Measurements from ENCODE around the gene LRPAP1.
"Not testable (repeated sequence)": the region's sequence is repeated elsewhere in the genome, so short reads cannot be mapped to it uniquely, and the experiment has no call there.

LRPAP1 gene

GRCh38 chr4:3518511-3518880 lies 13.7 kb downstream of the LRPAP1 start:
- no peak for DNase-seq

DNA sequence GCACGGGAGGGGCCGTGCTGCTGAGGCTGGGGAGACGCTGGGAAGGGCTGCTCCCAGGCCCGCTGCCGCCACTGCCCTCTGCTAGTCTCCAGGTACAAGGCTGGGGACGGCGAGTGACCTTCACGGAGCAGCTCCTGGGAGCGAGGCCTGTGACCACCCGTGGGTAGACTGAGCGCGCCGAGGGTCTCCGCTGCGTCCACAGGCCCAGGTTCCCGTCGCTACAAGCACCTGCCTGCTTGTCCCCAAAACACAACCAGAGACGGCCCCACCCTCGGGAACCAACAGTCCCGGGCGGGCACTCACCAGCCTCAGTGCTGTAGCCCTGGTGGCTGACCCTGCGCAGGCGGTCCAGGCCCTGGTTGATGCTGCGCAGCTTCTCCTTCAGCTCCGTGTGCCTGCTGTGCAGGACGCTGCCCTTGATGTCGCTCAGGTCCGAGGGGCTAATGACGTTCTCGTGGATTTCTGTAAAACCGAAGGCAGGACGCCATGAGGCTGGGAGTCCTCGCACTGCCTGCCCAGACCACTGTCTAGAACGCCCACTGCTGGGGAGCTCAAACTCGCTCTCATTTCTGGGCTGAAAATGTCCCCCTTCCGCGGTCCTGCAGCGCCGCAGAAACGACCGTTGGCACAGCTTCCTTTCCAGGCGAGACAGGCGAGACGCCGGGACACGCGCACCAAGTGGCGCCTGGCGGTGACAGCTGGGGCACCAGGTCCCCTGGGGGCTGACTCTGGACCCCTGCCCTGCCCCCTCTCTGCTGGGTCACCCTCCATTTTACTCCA lies 14.3 kb downstream of the LRPAP1 start:
- DNase-seq = no peak

GRCh38 chr4:3516836-3517730 lies 15.1 kb downstream of the LRPAP1 start:
- no peak for DNase-seq

- DNase-seq = no peak
Measured at GRCh38 chr4:3516061-3516835, 16.0 kb downstream of the LRPAP1 start.

DNA sequence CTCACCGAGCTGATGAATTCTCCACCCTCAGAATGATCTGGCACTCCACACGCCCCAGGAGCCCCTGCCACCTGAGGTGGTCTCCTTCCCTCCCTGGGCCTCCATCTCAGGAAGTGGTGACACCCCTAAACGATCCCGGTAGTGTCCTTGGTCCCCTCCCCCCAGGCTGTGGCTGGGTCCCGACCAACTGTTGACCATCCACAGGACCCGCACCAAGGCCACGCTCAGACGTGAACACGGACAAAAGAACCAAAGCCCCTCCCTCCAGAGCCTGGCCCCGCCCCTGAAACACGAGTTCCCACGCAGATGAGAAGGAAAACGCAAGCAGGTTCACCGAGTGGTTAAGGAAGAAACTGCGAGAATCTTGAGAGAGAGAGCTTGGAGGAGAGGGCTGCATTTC lies 16.6 kb downstream of the LRPAP1 start:
- no peak for DNase-seq

- no peak for DNase-seq
Measured at GRCh38 chr4:3514806-3515501, 17.3 kb downstream of the LRPAP1 start.

DNA sequence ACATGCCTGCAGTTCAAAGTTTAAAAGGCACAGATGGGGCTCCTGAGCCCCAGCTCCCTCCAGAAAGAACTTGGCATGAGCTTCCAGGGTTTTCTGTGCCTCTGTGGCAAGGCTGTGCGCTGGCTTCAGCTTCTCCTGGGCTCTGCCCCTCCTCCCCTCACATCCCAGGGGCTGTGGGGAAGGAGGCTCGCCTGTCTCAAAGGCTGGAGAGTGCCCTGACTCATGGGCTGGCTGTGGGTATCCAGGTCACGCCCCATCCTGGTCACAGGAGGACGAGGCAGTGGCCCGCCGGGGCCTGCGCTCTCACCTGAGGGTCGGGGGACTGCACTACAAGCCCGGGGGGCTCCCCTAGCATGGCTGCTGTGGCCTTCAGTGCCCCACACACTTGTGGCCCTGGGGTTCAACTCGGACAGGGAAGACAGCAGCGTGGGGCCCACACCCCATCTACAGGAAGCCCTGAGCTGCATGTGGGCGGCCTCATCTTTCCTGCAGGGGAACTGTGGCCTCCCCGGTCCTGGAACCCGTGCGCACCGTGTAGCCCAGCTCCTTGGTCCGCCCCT lies 17.9 kb downstream of the LRPAP1 start:
- no peak for DNase-seq

DNA sequence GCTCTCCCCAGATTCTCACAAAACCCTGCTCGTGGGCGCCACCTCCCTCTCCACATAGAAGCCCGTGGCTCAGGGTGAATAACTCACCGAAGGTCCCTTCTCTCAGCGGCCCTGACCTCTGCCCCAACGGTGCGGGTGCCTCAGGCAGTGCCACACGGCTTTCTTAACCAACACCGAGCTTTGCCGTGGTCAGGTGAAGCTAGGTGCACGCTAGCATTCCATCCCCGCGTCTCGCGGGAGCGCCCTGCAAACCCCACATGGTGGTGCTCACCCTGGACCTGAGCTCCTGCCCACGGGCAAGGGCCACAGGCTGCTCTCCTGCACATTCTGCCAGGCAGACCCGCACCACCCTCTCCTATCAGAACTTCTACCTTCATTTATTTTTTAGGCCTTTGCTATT lies 18.4 kb downstream of the LRPAP1 start:
- DNase-seq = no peak

DNA sequence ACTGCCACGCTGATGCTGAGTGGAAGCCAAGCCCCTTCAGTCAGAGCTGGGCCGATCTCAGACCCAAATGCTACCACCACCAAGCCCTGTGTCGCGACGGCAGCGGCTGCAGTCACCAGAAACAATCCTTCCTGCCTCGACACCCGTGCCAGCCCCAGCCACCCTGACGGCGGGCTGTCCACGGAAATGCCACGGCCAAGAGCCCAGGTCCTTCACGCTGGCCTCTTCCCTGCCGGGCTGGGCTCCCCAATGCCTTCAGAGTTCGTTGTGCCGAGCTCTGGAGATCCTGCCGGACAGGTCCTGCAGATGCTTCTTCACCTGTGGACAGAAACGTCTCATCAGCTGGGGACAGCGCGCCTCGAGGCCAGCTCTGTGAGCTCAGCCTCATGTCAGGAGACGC lies 19.5 kb downstream of the LRPAP1 start:
- no peak for DNase-seq

- no peak for DNase-seq
Measured at GRCh38 chr4:3512279-3512678, 19.9 kb downstream of the LRPAP1 start.

DNA sequence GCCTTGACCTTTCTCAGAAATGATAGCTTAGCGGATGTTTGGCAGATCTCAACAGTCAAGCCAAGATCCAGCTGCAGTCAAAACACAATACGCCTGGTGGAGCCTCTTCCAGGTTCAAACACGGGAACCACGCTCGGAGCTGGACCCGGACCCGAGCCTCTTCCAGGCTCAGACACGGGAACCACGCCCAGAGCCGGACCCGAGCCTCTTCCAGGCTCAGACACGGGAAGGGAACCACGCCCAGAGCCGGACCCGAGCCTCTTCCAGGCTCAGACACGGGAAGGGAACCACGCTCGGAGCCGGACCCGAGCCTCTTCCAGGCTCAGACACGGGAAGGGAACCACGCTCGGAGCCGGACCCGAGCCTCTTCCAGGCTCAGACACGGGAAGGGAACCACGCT lies 20.6 kb downstream of the LRPAP1 start:
- DNase-seq = not testable (repeated sequence)

DNA sequence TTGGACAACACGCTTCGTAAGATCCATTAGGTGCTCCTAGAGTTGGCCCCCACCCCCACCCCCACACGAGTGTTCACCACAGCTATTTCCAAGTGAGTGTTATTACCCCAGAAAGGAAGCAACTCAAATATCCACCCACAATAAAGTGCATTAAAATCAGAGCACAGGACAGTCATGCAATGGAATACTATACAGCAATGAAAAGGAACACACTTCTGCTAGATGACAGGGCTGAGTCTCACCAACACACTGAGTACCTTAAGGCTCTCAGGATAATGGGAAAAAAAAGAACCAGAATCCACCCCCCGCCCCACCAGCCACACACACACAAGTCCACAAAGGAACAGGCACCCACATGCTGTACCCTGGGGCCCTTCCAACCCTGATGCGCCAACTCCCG lies 21.0 kb downstream of the LRPAP1 start:
- DNase-seq = no peak

GRCh38 chr4:3510481-3510880 lies 21.7 kb downstream of the LRPAP1 start:
- no peak for DNase-seq

DNA sequence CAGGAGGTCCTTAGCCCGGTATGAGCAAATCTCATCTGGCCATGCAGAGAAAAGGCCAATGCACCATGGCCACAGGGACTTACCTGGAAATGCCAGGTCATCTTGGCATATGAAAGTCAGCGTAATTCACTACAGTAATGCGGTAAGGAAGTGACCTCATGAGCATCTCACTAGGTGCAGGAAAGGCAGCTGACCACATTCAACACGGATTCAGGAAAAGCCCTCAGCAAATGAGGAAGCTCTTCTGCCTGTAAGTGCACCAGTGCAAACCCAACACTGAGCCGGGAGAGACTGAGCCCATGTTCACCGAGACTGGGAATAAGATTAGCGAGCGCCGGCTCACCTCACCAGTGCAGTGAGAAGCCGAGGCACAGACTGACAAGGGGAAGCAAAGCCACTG lies 23.7 kb downstream of the LRPAP1 start:
- DNase-seq = no peak

GRCh38 chr4:3505231-3505630 lies 27.0 kb downstream of the LRPAP1 start:
- no peak for DNase-seq

GRCh38 chr4:3502941-3503936 lies 29.0 kb downstream of the LRPAP1 start:
- DNase-seq = no peak

DNA sequence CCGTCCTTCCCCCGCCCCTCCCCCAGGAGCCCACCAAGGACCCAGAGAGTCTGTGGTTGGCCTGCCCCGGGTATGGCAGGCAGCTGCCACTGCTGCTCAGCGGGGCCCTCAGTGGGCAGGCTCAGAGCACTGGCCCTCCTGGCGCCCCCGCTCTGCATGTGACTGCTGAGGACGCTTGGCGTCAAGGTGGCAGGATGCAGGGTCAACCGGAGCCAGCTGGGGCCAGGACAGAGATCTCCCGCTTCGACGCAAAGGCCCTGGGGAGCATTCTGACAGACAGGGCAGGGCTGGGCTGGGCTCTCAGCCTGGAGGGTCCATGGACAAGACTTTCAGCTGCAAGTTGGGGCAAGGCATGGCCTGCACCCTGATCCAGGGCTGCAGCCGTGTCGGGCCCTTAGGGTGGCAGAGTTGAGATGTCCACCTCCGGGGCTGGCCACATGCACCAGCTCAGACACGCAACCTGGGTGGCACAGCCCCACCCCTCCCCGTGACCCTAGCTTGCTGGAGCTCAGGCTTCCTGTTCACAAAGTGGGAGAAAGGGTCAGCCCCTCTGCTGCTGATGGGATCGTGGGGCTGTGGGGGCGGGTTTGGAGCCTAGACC lies 30.3 kb downstream of the LRPAP1 start:
- DNase-seq = no peak

GRCh38 chr4:3501126-3501824 lies 30.9 kb downstream of the LRPAP1 start:
- no peak for DNase-seq

GRCh38 chr4:3500634-3501101 lies 31.6 kb downstream of the LRPAP1 start:
- no peak for DNase-seq

DNA sequence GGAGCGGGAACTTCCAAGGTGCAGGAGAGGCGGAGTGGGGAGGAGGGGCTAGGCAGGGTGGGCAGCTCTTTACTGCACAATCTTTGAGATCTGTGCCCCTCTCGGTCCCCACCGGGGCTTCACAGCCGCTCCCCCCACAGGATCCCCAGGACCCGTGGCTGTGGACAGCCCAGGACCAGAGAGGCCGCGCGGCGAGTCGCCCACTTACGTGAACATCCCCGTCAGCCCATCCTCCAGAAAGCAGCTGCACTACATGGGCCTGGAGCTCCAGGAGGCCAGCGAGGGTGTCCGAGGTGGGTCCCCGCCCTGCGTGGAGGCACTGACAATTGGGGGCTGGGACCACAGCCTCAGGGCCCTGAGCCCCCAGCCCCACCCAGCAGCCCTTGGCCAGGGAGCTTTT lies 32.1 kb downstream of the LRPAP1 start:
- DNase-seq = no peak
